Stimulated activated effector memory CD8-positive, alpha-beta T cell treated with anti-CD3 and anti-CD28 coated beads, Interleukin-12 subunit alpha, Interleukin-12 subunit beta, amount 100 ng/mL, for 72 hours (primary cell): ENCODE results near the gene TPCN2.

Experiments used
- ATAC-seq: fragments of 150-1000 bp; cut with Tn5 transposase; 2 replicates; pipeline ENCODE4 v1.10.0; 2021
- DNase-seq, 2 donors: peaks; one replicate each; pipeline ENCODE4 v3.0.0; 2021 to 2022; ENCODE audit warnings: low spot score in 2 of 2
- H3K27ac Mint-ChIP-seq: one replicate; pipeline ENCODE4 v1.8.0; 2022; ENCODE audit warnings: mild to moderate bottlenecking, mixed read lengths
- H3K36me3 Mint-ChIP-seq: one replicate; pipeline ENCODE4 v1.8.0; 2022; ENCODE audit warnings: mild to moderate bottlenecking, mixed read lengths
- H3K4me1 Mint-ChIP-seq: one replicate; pipeline ENCODE4 v1.8.0; 2022; ENCODE audit warnings: mixed read lengths
- H3K4me3 Mint-ChIP-seq: one replicate; pipeline ENCODE4 v1.8.0; 2022; ENCODE audit warnings: mild to moderate bottlenecking, mixed read lengths
- H3K9me3 Mint-ChIP-seq: one replicate; pipeline ENCODE4 v1.8.0; 2022; ENCODE audit warnings: mixed read lengths

Gene TPCN2

GRCh38 chr11:69162505-69162904 is 113.8 kb downstream of the TPCN2 start:
- DNase-seq, result no peak
- no peaks in the 10 kb centered on the region for H3K36me3 Mint-ChIP-seq
- H3K9me3 Mint-ChIP-seq, result peaks cover 8% of the 10 kb centered on the region
- no peak overlapping the region for H3K27ac Mint-ChIP-seq
- ATAC-seq, result no peak
- H3K4me3 Mint-ChIP-seq, result no peak overlapping the region
- peaks cover 14% of the 10 kb centered on the region for H3K4me1 Mint-ChIP-seq

- no peaks in the 10 kb centered on the region for H3K36me3 Mint-ChIP-seq
- ATAC-seq (no peak), DNase-seq (no peak)
- H3K4me1 Mint-ChIP-seq, result peaks cover 15% of the 10 kb centered on the region
- H3K9me3 Mint-ChIP-seq, result peaks cover 8% of the 10 kb centered on the region
- H3K4me3 Mint-ChIP-seq, result no peak overlapping the region
- no peak overlapping the region for H3K27ac Mint-ChIP-seq
These were observed 115.1 kb downstream of the TPCN2 start for GRCh38 chr11:69163842-69164241.

- Mint-ChIP-seq H3K27ac (no peak overlapping the region), H3K9me3 (peaks cover 8% of the 10 kb centered on the region), H3K4me3 (no peak overlapping the region), H3K36me3 (no peaks in the 10 kb centered on the region), H3K4me1 (peaks cover 15% of the 10 kb centered on the region)
- DNase-seq (no peak), ATAC-seq (no peak)
These were observed 116.1 kb downstream of the TPCN2 start for GRCh38 chr11:69164824-69165223.

GRCh38 chr11:69165775-69166174 is 117.0 kb downstream of the TPCN2 start:
- ATAC-seq, result no peak
- no peak overlapping the region for H3K27ac Mint-ChIP-seq
- H3K9me3 Mint-ChIP-seq, result peaks cover 8% of the 10 kb centered on the region
- H3K36me3 Mint-ChIP-seq, result no peaks in the 10 kb centered on the region
- no peak overlapping the region for H3K4me3 Mint-ChIP-seq
- no peak for DNase-seq
- peaks cover 15% of the 10 kb centered on the region for H3K4me1 Mint-ChIP-seq

GRCh38 chr11:69166218-69167115 is 117.7 kb downstream of the TPCN2 start:
- Mint-ChIP-seq H3K36me3 (no peaks in the 10 kb centered on the region), H3K4me3 (peak overlapping the region; percentile 62)

GRCh38 chr11:69167130-69167915 is 118.6 kb downstream of the TPCN2 start:
- Mint-ChIP-seq H3K4me3 (peak overlapping the region; percentile 62), H3K27ac (peak overlapping the region; percentile 79), H3K36me3 (no peaks in the 10 kb centered on the region), H3K9me3 (peaks cover 8% of the 10 kb centered on the region), H3K4me1 (peaks cover 15% of the 10 kb centered on the region)
- DNase-seq (no peak), ATAC-seq (peak; percentile 5)

More at GRCh38 chr11:69166218-69167115, 117.7 kb downstream of the TPCN2 start:
- DNase-seq (peak; percentile 13 to 52), ATAC-seq (peak; percentile 93)
- H3K27ac Mint-ChIP-seq, result peak overlapping the region; percentile 79
- H3K9me3 Mint-ChIP-seq, result peaks cover 8% of the 10 kb centered on the region
- peaks cover 15% of the 10 kb centered on the region for H3K4me1 Mint-ChIP-seq

GRCh38 chr11:69167916-69168691 is 119.4 kb downstream of the TPCN2 start:
- H3K27ac Mint-ChIP-seq, result no peak overlapping the region
- DNase-seq (no peak), ATAC-seq (no peak)
- H3K4me1 Mint-ChIP-seq, result peaks cover 15% of the 10 kb centered on the region
- peaks cover 6% of the 10 kb centered on the region for H3K9me3 Mint-ChIP-seq
- H3K4me3 Mint-ChIP-seq, result no peak overlapping the region
- no peaks in the 10 kb centered on the region for H3K36me3 Mint-ChIP-seq

- no peaks in the 10 kb centered on the region for H3K36me3 Mint-ChIP-seq
- ATAC-seq (no peak), DNase-seq (no peak)
- H3K4me3 Mint-ChIP-seq, result no peak overlapping the region
- H3K9me3 Mint-ChIP-seq, result no peaks in the 10 kb centered on the region
- no peak overlapping the region for H3K27ac Mint-ChIP-seq
- peaks cover 15% of the 10 kb centered on the region for H3K4me1 Mint-ChIP-seq
These were observed 120.7 kb downstream of the TPCN2 start for GRCh38 chr11:69169479-69169878.

GRCh38 chr11:69170704-69171103 is 122.0 kb downstream of the TPCN2 start:
- H3K4me1 Mint-ChIP-seq, result peaks cover 15% of the 10 kb centered on the region
- no peak for DNase-seq
- no peak overlapping the region for H3K27ac Mint-ChIP-seq
- H3K9me3 Mint-ChIP-seq, result no peaks in the 10 kb centered on the region
- H3K36me3 Mint-ChIP-seq, result no peaks in the 10 kb centered on the region
- no peak for ATAC-seq
- H3K4me3 Mint-ChIP-seq, result no peak overlapping the region

- peaks cover 9% of the 10 kb centered on the region for H3K4me1 Mint-ChIP-seq
- DNase-seq, result no peak
These were observed 122.9 kb downstream of the TPCN2 start for GRCh38 chr11:69171476-69172240.

GRCh38 chr11:69172674-69173073 is 123.9 kb downstream of the TPCN2 start:
- no peak overlapping the region for H3K27ac Mint-ChIP-seq
- ATAC-seq (no peak), DNase-seq (no peak)
- H3K4me1 Mint-ChIP-seq, result no peaks in the 10 kb centered on the region
- no peak overlapping the region for H3K4me3 Mint-ChIP-seq
- no peaks in the 10 kb centered on the region for H3K36me3 Mint-ChIP-seq
- no peaks in the 10 kb centered on the region for H3K9me3 Mint-ChIP-seq

More at GRCh38 chr11:69171476-69172240, 122.9 kb downstream of the TPCN2 start:
- no peaks in the 10 kb centered on the region for H3K9me3 Mint-ChIP-seq
- H3K4me3 Mint-ChIP-seq, result no peak overlapping the region
- ATAC-seq, result no peak
- no peaks in the 10 kb centered on the region for H3K36me3 Mint-ChIP-seq
- no peak overlapping the region for H3K27ac Mint-ChIP-seq

GRCh38 chr11:69173331-69173730 is 124.6 kb downstream of the TPCN2 start:
- Mint-ChIP-seq H3K27ac (peak overlapping the region; percentile 23), H3K9me3 (no peaks in the 10 kb centered on the region), H3K4me1 (no peaks in the 10 kb centered on the region), H3K4me3 (no peak overlapping the region), H3K36me3 (no peaks in the 10 kb centered on the region)
- no peak for DNase-seq
- ATAC-seq, result no peak

- DNase-seq, result no peak
- no peak overlapping the region for H3K27ac Mint-ChIP-seq
- no peak for ATAC-seq
- no peaks in the 10 kb centered on the region for H3K36me3 Mint-ChIP-seq
- H3K4me3 Mint-ChIP-seq, result no peak overlapping the region
- no peaks in the 10 kb centered on the region for H3K9me3 Mint-ChIP-seq
- no peaks in the 10 kb centered on the region for H3K4me1 Mint-ChIP-seq
These were observed 125.3 kb downstream of the TPCN2 start for GRCh38 chr11:69173925-69174581.

- no peaks in the 10 kb centered on the region for H3K9me3 Mint-ChIP-seq
- ATAC-seq (no peak), DNase-seq (no peak)
- no peaks in the 10 kb centered on the region for H3K36me3 Mint-ChIP-seq
- H3K27ac Mint-ChIP-seq, result no peak overlapping the region
- no peaks in the 10 kb centered on the region for H3K4me1 Mint-ChIP-seq
- no peak overlapping the region for H3K4me3 Mint-ChIP-seq
These were observed 126.1 kb downstream of the TPCN2 start for GRCh38 chr11:69174841-69175240.
